Activated CD4-positive, alpha-beta T cell treated with anti-CD3 and anti-CD28 coated beads for 48 hours (primary cell): ENCODE results near the gene CNKSR1.

Experiments used
- DNase-seq: peaks from one replicate; pipeline ENCODE4 v3.0.0-alpha.2; 2020

The CNKSR1 gene

GRCh38 chr1:26234644-26235370 is 57.5 kb downstream of the CNKSR1 start:
- no peak for DNase-seq

- no peak for DNase-seq
Observed at GRCh38 chr1:26237230-26237966, 60.1 kb downstream of the CNKSR1 start.
